IMR-90 (cell line): Measurements from ENCODE around the gene ATXN10.

Experiments used
- CEBPB ChIP-seq: IDR thresholded peaks from 2 replicates; pipeline ENCODE4 v1.6.1; 2012; ENCODE audit warnings: low read depth, low read length, improper control_type of control experiment
- CTCF ChIP-seq: conservative IDR thresholded peaks from 2 replicates; pipeline ENCODE4 v1.5.1; 2012; ENCODE audit warnings: mild to moderate bottlenecking, low read depth, low read length, improper control_type of control experiment
- ELK1 ChIP-seq: fragments of 150-350 bp; IDR thresholded peaks from 2 replicates; pipeline ENCODE4 v1.6.1; 2016; ENCODE audit warnings: low read depth, mild to moderate bottlenecking, low read length, moderate library complexity, borderline replicate concordance
- MAFK ChIP-seq: IDR thresholded peaks from 2 replicates; pipeline ENCODE4 v1.6.1; 2012; ENCODE audit warnings: low read depth, low read length, improper control_type of control experiment
- MAZ ChIP-seq: IDR thresholded peaks from 2 replicates; pipeline ENCODE4 v1.6.1; 2012; ENCODE audit warnings: low read depth, mild to moderate bottlenecking, low read length, improper control_type of control experiment, moderate library complexity, borderline replicate concordance
- POLR2A ChIP-seq: IDR thresholded peaks from 2 replicates; pipeline ENCODE4 v1.6.1; 2012; ENCODE audit warnings: mild to moderate bottlenecking, low read depth, low read length
- RFX5 ChIP-seq: IDR thresholded peaks from 2 replicates; pipeline ENCODE4 v1.8.0; 2012; ENCODE audit warnings: low read depth, mild to moderate bottlenecking, low read length, moderate library complexity
- TF ChIP-seq, protein P1 (sequence below): fragments of 150-350 bp; IDR thresholded peaks from 2 replicates; pipeline ENCODE4 v1.6.1; 2017; ENCODE audit warnings: mild to moderate bottlenecking, antibody characterized with exemption, low read length, low read depth

DNA sequence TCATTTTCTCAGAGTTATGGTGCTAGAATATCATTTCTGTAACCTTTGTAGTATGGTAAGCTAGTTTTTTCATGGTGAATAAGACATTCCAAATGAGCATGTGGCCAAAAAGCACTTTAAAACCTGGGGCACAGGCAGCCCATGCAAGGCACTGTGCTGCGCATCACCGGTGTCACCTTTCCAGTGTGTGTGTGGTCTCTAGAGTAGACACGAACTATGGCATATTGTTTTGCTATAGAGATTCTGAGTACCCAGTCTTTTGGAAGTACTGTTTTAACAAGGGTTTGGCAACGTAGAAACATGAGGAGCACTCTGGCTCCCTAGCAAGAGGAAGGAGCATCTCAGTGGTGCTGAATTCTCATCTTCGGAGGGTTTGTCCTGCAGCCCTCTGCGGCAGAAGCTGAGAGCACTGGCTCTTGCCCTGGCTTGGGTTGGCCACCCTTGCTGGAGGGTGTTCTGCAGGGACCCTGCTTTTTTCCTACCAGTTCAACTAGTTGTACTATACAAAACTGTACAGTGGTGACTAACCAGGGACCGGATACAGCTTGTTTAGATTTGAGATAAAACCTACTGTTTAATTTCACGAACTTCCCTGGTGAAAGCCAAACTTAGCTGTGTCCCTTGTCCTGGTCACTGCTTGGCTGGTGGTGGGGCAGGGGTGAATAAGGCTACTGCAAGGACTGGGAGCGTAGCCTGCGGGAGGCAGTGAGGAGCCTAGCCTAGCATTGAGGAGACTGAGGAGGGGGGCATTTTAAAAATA is 135.7 kb downstream of the ATXN10 start:
- TF ChIP-seq POLR2A, result no peak
- no peak; the same call in 1 of the 2 replicates for TF ChIP-seq CTCF
- no peak for TF ChIP-seq ELK1
- TF ChIP-seq MAFK, result no peak
- TF ChIP-seq CEBPB, result no peak
- TF ChIP-seq, protein P1, sequence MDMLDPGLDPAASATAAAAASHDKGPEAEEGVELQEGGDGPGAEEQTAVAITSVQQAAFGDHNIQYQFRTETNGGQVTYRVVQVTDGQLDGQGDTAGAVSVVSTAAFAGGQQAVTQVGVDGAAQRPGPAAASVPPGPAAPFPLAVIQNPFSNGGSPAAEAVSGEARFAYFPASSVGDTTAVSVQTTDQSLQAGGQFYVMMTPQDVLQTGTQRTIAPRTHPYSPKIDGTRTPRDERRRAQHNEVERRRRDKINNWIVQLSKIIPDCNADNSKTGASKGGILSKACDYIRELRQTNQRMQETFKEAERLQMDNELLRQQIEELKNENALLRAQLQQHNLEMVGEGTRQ, result no peak
- TF ChIP-seq MAZ, result no peak
- TF ChIP-seq RFX5, result no peak
